ENCODE data around the gene CKB.

DNA sequence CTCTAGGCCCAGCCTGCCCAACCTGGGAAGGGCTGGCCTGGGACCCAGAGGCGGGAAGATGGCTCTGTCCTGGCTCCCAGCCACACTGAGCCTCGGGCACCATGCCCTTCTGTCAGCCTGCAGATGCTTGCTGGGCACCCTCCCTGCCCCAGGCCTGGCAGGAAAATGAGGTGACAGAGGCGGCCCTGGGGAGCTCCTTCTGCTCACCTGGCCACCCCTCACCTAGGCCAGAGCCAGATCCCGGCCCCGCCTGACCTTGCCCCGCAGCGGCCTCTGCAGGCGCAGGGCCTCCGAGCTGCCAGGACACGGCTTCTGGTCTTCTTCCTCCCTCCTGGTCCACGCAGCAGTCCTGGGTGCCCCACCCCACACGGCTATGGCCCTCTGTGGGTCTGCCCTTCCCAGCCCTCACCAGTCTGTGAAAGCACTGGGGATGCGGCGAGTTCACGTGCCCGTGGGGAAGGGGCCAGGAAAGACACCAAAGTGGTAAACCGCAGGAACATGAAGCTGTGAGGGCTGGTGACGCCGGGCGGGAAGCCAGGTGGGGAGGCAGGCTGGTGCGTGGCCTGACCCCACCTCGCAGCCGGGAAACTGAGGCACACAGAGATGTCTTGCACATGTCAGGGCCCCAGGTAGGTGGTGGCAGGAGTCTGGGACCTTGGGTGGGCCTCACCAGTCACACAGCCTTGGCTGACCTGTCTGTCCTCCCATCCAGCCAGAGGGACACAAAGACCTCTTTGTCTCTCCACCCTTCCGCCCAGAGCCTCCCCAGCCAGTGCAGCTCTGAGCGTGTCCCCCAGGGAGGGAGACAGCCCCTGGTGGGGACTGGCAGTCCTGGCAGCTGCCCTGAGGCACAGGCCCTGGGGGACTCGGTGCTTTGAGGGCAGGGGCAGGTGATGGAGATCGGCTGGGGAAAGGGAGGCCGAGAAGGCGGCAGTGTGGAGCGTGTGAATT, 27.0 kb upstream of the CKB start:
- TF ChIP-seq, protein P1, sequence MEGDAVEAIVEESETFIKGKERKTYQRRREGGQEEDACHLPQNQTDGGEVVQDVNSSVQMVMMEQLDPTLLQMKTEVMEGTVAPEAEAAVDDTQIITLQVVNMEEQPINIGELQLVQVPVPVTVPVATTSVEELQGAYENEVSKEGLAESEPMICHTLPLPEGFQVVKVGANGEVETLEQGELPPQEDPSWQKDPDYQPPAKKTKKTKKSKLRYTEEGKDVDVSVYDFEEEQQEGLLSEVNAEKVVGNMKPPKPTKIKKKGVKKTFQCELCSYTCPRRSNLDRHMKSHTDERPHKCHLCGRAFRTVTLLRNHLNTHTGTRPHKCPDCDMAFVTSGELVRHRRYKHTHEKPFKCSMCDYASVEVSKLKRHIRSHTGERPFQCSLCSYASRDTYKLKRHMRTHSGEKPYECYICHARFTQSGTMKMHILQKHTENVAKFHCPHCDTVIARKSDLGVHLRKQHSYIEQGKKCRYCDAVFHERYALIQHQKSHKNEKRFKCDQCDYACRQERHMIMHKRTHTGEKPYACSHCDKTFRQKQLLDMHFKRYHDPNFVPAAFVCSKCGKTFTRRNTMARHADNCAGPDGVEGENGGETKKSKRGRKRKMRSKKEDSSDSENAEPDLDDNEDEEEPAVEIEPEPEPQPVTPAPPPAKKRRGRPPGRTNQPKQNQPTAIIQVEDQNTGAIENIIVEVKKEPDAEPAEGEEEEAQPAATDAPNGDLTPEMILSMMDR (IDR thresholded peaks at IDR 0.05; ENCODE audit: low read length), result no peak
- no peak for TF ChIP-seq EZH2 (optimal IDR thresholded peaks at IDR 0.05; ENCODE audit: low read depth, low read length)
- TF ChIP-seq EZH2phosphoT487 (IDR thresholded peaks at IDR 0.05; ENCODE audit: low read length), result no peak

Measured in MM.1S (cell line).